ENCODE results near the gene CHCHD4.

The CHCHD4 gene

DNA sequence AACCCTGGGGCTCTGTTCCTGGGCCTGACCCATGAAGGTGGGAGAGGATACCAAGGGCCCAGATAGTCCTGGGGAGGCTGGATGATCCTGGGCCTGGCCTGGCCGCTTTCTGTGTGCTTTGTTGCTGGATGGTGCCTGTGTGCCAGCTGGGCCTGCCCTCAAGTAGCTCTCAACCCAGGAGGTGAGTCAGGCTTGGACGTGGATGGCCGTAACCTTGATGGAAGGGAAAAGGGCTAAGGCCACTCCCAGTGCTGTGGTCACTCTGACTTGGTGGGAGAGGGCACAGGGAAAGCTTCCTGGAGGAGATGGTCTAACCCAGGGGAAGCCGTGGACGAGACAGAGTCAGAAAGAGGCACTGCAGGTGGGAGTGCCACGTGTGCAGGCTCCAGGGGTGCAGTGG lies 9.6 kb upstream of the CHCHD4 start:
- TF ChIP-seq GATA3 (IDR thresholded peaks at IDR 0.05; ENCODE audit: low read depth, low read length), result no peak
- TF ChIP-seq GATA2 (IDR thresholded peaks at IDR 0.05; ENCODE audit: low read depth, low read length), result no peak

GRCh38 chr3:14133876-14134275 lies 9.2 kb upstream of the CHCHD4 start:
- TF ChIP-seq GATA2 (IDR thresholded peaks at IDR 0.05; ENCODE audit: low read depth, low read length) (no peak), GATA3 (IDR thresholded peaks at IDR 0.05; ENCODE audit: low read depth, low read length) (no peak)

DNA sequence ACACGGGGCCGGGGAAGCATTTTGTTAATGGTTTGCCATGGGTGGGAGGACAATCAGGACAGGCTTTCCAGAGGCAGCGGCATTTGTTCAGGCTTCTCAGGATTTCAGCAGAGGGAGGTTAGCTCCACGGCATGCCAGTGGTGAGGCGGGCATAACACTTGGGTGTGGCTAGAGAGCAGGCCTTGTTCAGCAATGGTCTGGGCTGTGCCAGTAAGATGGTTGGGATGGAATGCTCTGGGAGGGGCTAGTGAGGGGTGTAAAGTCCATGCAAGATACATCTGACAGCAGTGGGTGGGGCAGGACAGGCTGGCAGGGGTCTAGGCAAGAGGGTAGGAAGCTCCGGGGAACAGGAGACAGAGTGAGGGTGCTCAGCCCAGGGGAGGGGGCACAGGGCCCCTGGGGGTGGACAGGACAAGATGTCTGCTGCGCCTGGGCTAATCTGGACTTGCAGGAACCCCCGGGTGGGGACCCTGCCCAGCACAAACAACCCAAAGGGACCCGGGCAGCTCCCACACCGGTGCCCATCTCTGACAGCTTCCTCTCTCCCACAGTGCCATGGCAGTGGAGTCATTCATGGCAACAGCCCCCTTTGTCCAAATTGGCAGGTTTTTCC lies 8.6 kb upstream of the CHCHD4 start:
- TF ChIP-seq GATA2 (IDR thresholded peaks at IDR 0.05; ENCODE audit: low read depth, low read length) (no peak), GATA3 (IDR thresholded peaks at IDR 0.05; ENCODE audit: low read depth, low read length) (no peak)

- TF ChIP-seq GATA2 (IDR thresholded peaks at IDR 0.05; ENCODE audit: low read depth, low read length) (no peak), GATA3 (IDR thresholded peaks at IDR 0.05; ENCODE audit: low read depth, low read length) (no peak)
Measured at GRCh38 chr3:14132689-14133088, 8.0 kb upstream of the CHCHD4 start.

DNA sequence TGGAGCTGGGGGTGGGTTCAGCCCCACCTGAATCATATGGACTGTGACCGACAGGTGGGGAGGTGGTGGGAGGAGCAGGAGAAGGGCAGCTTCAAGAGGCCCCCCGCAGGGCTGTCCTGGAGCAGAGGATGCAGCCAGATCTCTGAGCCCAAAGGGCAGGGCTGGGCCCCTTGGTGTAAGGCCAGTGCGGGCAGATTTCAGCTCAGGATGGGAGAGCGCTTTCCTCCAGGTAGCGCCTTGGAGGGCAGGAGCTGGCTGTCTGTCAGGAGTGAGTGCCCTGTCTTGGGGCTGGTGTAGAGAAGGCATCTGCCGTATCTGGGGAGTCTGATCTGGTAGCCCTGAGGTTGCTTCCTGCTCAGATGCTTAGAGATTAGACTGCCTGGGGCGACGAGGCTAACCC lies 7.5 kb upstream of the CHCHD4 start:
- TF ChIP-seq GATA2 (IDR thresholded peaks at IDR 0.05; ENCODE audit: low read depth, low read length) (no peak), GATA3 (IDR thresholded peaks at IDR 0.05; ENCODE audit: low read depth, low read length) (no peak)

- TF ChIP-seq GATA2 (IDR thresholded peaks at IDR 0.05; ENCODE audit: low read depth, low read length) (no peak), GATA3 (IDR thresholded peaks at IDR 0.05; ENCODE audit: low read depth, low read length) (no peak)
Measured at GRCh38 chr3:14131134-14131533, 6.5 kb upstream of the CHCHD4 start.

GRCh38 chr3:14130707-14131106 lies 6.0 kb upstream of the CHCHD4 start:
- TF ChIP-seq GATA2 (IDR thresholded peaks at IDR 0.05; ENCODE audit: low read depth, low read length) (no peak), GATA3 (IDR thresholded peaks at IDR 0.05; ENCODE audit: low read depth, low read length) (no peak)

DNA sequence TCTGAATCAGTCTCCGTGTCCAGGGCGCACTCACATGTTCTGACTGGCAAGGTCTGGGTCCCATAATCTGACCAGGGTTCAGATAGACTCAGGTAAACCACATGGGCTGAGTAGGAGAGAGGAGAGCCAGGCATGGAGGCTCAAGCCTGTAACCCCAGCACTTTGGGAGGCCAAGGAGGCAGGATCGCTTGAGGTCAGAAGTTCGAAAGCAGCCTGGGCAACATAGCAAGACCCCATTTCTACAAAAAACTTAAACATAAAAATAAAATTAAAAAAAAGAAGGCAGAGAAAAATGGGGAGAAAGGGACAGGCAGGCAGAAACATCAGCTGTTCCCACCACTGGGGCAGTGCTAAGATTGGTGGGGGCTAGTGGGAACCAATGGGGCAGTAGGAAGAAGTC lies 5.6 kb upstream of the CHCHD4 start:
- TF ChIP-seq GATA2 (IDR thresholded peaks at IDR 0.05; ENCODE audit: low read depth, low read length), result no peak
- TF ChIP-seq GATA3 (IDR thresholded peaks at IDR 0.05; ENCODE audit: low read depth, low read length), result no peak

GRCh38 chr3:14129296-14129695 lies 4.6 kb upstream of the CHCHD4 start:
- TF ChIP-seq GATA2 (IDR thresholded peaks at IDR 0.05; ENCODE audit: low read depth, low read length), result no peak
- no peak for TF ChIP-seq GATA3 (IDR thresholded peaks at IDR 0.05; ENCODE audit: low read depth, low read length)

DNA sequence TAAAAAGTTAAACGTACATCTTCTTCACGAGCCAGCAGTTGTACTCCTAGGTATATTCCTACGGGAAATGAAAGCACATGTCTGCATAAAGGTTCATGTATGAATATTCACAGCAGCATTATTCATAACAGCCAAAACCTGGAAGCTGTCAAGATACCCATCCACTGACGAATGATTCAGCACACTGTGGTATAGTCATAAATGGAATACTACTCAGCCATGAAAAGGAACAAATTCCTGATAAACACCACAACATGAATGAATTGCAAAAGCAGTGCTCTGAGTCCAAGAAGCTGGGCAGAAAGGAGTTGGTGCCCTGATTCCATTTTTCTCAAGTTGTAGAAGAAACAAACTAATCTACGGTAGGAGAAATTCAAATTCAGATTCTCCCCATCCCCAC lies 4.1 kb upstream of the CHCHD4 start:
- TF ChIP-seq GATA2 (IDR thresholded peaks at IDR 0.05; ENCODE audit: low read depth, low read length) (no peak), GATA3 (IDR thresholded peaks at IDR 0.05; ENCODE audit: low read depth, low read length) (no peak)

- TF ChIP-seq GATA2 (IDR thresholded peaks at IDR 0.05; ENCODE audit: low read depth, low read length) (no peak), GATA3 (IDR thresholded peaks at IDR 0.05; ENCODE audit: low read depth, low read length) (no peak)
Measured at GRCh38 chr3:14127516-14128161, 3.0 kb upstream of the CHCHD4 start.

GRCh38 chr3:14126887-14127505 lies 2.3 kb upstream of the CHCHD4 start:
- TF ChIP-seq GATA2 (IDR thresholded peaks at IDR 0.05; ENCODE audit: low read depth, low read length) (no peak), GATA3 (IDR thresholded peaks at IDR 0.05; ENCODE audit: low read depth, low read length) (no peak)

DNA sequence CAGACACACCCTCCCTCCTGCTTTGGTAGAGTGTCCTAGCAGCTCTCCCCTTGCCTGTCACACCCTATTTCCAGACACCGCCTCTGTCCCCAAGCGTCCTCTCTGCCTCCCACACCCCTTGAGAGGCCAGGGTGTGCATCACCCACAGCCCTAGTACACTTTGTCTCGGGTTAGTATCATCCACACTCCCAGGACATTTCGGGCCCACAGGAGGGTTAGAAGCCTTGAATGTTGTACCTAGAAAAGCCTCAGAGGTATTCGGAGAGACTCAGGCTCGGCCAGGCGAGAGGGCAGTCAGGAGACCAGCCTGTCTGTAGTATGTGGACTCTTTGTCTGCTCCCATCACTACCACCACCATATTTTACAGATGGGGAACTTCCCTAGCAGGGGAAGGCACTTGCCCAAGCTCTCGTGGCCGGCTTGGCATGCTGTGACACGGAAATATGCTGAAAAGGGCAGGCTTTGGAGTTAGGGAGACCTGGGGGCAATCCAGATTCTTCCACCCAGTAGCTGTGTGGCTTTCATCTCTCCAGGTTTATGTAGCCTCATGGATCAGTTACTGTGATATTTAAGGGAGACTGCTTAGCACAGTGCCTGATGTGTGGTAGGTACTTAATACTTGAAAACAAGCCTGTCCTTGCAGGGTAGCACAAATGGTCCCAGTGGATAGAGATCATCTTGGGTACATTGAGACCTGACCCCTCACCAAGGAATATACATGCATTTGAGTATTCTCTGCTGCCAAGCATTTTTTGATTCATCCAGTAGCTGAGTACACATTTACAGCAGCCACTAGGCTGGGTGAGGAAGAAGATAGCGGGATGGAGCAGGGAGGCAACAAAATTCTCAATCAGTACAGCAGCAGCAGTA lies 1.6 kb upstream of the CHCHD4 start:
- TF ChIP-seq GATA2 (IDR thresholded peaks at IDR 0.05; ENCODE audit: low read depth, low read length) (no peak), GATA3 (IDR thresholded peaks at IDR 0.05; ENCODE audit: low read depth, low read length) (no peak)

Measured in SH-SY5Y (cell line).